ENCODE measurements around the gene ATP8A1.

- TF ChIP-seq CTCF (IDR thresholded peaks at IDR 0.05; ENCODE audit: low read depth, low read length): no peak
- no peak for TF ChIP-seq POLR2A (IDR thresholded peaks at IDR 0.05; ENCODE audit: extremely low read depth, insufficient read length)
- no peak for TF ChIP-seq MAX (IDR thresholded peaks at IDR 0.05; ENCODE audit: low read depth, low read length)
These were observed 294.3 kb downstream of the ATP8A1 start for GRCh38 chr4:42362591-42362990.

All from NB4 (cell line).